HG02970 (cell line): ENCODE results near the gene SPTB.

Source experiments
- ATAC-seq: cut with Tn5 transposase; IDR thresholded peaks from one replicate; pipeline ENCODE4 v1.9.1; 2021; ENCODE audit warnings: mild to moderate bottlenecking, moderate library complexity, moderate number of reproducible peaks; ENCODE audit not compliant: unreplicated experiment, low FRiP score

SPTB gene

DNA sequence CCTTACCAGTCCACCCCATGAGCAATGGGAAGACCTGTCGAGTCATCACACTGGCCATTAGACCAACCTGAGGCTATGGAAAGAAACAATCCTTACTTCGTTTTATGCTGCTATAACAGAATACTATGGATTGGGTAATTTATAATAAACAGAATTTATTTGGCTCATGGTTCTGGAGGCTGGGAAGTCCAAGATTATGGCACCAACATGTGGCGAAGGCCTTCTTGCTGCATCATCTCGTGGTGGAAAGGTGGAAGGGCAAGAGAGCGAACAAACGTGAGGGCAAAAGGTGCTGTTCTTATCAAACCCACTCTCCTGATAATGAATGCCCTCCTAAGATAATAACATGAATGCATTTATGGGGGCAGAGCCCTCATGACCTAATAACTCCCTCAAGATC lies 9.6 kb upstream of the SPTB start:
- no peak for ATAC-seq

DNA sequence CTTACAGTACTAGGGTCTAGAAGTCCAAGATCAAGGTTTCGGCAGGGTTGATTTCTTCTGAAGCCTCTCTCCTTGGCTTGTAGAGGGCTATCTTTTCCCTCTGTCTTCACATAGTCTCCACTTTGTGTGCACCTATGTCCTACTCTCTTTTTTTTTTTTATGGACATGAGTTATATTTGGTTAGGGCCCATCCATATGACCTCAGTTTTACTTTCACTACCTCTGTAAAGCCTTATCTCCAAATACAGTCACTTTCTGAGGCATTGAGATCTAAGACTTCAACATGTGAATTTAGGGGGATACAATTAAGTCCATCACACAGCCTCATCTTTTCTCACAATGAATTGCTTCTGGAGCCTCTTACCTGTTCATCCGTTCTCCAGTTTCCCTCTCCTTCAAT lies 5.9 kb upstream of the SPTB start:
- no peak for ATAC-seq

DNA sequence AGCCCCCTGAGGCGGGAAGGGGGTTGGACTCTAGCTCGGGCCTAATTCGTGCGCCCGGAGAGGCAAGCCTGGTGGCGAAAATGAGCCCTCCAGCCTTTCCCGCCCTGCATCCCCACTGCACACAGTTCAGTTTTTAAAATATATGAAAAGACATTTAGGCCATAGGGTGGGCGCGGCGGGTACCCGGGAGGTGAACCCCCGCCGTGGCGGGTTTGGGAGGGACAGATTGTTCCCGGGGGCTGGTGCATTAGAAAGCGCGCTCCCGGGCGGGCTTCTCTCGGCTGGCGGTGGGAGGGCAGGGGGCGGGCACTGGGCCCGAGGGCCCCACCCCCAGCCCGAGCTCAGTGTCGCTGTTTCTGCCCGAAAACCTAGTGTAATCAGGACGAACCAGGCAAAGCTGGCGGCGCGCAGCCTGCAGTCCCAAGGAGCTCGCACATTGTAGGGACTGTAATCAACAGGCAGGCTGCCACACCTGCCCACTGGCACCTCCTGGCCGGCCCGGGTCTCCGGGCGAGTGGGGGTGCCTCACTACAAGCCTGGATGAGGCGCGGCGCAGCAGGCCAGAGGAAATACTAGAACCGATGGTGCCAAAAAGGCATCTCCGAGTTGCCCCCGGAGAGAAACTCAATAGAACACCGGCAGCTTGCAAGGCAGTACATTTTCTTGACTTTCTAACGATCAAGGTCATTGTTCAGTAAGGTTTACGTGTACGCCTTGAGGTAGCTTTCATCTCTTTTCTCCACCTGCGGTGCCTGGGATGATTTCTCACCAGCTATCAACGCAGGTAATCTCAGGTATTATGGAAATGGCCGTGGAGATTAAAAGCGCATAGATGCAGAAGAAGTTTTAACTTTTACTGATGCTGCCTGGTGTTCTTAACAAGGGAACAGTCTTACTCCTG lies 764 bp upstream of the SPTB start:
- no peak for ATAC-seq

DNA sequence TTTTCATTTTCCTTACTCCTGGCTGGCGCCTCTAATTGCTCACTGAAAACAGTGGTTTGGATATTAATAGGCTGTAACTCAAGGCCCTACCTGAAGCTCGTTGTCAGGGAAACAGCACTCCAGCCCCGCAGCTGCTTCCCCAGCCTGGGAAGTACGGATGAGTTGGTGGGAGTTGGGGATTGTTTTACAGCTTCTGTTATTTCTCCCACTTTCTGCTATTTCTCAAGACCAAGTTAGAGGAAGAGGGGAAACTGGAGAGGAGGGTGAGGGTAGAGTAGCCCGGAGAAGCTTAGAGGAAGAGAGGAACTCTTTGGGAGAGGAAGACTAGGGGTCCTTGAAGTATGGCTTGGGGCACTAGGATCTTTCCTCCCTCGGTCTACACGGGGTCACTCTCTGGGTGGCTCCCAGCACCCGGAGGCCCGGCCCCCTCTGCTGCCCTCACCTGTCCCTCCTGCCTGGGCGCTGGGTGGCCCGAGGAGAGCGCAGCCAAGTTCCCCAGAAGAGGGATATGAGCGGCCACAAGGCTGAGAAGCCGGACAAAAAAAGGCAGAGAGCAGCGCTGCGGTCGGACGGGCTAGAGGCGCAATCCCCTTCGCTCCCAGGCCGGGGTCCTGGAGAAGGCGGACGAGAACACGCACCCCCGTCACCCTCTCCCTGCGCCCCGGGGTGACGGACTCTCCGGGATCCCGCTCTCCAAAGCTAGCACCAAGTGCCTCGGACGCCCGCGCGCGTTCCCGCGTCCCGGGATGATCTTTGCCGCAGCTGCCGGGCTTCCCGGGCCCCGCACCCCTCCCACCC lies 671 bp downstream of the SPTB start:
- ATAC-seq, result no peak

DNA sequence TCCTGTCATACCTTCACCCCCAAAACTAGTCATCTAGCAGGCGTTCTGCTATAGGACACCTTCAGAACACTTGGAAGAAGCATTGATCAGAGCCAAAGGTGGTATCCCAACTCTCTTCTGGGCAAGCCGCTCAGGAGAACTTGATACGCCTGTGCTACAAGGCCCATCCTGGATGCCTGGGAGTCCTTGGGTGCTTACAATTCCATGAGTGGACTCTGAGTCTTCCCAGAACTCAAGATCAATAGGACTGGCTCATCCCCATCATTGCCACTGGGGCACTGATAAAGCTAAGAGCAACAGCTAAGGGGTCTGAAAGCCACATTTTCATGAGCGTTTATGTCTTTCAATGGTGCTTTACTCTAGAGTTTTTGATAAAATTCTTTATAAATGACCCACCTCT lies 1.9 kb downstream of the SPTB start:
- ATAC-seq, result no peak

DNA sequence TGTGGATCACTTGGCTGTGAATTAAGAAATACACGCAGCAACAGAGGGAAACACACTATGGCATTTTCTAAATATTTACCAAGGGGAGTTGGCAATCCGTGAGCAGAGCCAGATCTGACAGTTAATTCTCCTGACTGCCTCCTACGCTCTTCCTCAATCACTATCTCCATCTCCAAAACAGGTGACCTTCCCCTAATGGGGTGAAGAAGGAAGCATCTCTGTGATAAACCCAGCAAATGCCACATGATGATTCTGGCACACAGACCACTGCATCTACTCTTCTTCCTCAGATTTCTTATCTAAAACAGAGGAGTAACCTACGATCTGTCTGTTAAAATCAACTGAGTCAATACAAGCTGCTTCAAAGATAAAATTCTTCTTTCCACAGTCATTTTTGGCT lies 4.4 kb downstream of the SPTB start:
- ATAC-seq, result no peak

DNA sequence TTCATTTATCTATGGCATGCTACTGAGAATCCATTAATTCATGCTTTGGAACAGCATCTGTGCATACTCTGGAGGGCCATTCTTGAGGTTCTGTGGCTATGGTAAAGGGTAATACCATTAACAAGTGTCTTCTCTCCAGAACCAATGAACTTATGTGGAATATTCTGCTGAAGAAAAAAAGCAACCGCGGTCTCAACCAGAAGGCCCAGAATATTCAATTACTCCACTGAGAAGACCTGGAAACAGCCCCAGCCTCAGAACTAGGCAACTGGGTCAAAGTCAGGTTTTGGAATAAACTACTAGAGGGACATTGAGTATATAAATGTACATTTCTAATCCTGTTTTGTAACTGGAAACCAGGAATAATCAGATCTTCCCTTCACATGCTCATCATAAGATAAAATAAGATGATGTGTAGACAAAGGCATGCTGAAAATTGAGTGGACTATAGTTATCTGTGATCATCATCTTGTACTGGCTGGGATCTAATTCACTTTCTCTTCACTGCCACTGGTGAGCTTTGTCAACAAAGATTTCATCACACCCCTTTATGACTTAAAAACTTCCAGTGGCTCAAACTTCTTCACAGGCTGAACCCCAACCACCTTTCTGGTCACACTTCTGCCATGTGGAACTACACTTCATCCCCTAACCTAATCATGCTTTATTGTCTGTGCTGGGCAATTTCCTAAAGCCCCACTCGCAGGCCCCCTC lies 6.0 kb downstream of the SPTB start:
- ATAC-seq, result no peak

DNA sequence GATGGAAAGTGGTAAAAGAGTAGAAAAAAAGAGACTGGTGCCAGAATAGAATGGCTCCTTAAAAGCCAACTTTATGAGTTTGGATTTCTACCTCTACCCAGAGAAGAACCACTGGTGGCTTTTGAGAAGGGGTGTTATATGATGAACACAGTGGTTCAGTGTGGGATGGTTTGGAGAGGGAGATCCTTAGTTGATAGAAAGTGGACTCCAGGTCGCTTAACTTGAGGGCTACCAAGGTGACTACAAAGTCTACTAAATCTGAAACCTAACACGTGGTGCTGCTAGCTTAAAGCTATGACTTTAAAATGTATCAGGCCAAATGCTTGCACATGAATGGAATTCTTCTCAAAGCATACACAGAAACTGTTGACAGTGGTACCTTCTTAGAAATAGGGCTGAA lies 8.4 kb downstream of the SPTB start:
- ATAC-seq, result no peak

DNA sequence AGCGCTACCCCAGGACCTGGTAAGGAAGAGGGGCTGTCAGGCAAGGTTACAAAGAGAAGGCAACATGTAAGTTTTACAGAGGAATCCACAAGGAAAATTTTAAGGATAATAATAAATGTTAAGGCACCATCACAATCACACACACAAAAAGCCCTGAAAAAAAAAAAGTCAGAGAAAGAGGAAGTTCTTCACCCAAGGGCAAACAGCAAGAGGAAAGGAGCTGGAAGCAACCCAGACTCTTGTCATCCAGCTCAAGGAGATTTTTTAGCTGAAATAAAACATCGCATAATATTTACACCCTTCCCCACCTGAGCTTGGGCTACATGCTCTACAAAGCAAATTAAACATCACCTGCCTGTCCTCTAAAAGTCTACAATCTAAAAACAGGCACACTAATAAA lies 9.5 kb downstream of the SPTB start:
- no peak for ATAC-seq

DNA sequence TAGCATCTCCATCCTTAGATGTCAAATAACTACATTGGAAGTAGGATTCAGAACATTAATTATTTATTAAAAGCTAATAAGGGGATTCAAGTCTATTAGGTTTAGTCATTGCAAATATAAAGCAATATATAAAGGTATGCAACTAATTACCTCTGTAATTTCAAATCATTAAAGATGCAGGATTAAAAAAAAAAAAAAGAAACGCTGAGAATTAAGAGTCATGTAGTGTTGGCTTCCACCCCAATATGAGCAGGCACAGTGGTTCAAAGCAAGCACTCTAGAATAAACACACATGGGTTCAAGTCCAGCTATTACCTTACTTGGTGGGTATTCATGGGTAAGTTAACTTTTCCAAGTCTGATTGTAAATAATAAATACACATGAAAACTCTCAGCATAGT lies 10.9 kb downstream of the SPTB start:
- no peak for ATAC-seq

DNA sequence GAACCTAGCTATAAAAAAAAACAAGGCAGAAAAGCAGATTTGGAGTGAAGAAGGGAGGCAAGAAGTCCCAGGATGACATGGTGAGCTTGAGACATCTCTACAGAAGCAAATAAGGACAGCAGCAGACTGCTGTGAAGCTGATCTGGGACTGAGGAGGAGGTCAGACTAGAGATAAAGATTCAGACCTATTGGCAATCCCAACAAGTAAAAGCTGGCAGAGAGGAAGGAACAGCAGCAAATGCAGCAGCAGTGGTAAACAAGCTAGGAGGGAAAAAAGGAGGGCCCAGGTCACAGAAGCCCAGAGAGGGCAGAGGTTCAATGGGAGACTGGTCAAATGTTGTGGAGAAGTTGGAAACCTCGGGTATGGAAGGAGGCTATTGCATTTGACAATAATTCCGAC lies 11.3 kb downstream of the SPTB start:
- ATAC-seq, result no peak

DNA sequence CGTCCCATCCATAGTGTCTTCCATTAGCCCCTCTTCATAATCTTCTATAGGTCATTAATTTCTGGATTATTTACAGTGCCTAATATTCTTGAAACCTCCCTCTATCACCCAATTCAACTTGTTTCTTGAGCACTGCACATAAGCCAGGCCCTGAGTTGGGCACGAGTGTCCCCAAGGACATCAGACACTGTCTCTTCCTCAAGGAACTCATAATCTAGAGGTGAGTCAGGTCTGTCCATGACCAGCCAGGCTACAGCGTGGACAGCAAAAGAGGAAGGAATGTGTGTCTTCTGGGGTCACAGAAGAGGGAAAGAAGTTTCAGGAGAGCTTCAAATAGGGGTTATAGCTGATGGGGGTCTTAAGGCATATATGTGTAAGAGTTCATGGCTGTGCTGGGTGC lies 12.5 kb downstream of the SPTB start:
- no peak for ATAC-seq

DNA sequence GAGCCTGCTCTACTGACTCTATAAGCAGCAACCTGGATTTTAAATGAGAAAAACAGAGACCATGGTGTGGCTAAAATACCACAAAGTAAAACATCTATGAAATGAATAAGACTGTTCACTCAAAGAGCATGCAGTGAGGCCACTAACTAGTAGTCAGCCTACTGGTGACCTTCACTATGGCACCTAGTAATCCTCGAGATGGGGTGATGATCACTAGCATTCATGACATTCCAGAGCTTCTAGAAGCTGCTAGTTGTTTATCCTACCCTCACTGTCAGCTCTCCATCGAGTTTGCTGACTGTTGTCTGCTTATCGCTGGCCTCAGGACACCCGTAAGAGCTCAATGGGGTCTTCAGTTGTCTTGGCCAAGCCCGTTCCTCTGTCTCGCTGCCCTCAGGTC lies 13.7 kb downstream of the SPTB start:
- no peak for ATAC-seq

DNA sequence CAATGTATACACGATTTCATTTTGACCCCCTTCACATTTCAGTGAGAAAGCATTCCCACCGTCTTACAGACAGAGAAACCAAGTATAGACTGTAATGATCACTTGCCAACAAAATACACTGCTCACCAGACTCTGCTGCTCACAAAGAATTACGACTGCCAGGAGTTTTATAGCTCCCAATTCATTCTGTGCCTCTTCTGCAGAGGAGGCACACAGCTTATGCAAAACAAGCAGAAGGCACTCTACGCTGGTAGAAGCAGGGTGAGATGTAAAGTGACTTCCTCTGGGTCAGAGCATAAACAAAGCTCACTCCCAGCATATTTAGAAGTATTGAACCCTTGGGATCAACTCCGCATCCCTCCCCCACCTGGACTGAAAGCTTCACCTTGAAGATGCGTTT lies 14.6 kb downstream of the SPTB start:
- no peak for ATAC-seq

DNA sequence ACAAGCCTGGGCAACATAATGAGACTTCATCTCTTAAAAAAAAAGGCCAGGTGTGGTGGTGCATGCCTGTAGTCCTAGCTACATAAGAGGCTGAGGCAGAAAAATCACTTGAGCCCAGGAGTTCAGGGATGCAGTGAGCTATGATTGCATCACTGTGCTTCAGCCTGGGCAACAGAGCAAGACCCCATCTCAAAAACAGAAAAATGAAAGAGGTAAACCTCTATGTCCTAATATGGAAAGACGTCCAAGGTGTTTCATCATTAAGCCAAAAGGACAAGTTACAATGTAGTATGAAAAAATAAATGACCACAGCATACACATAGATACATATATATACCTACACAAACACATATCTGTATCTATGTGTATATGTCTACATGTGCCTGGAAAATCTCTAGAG lies 15.4 kb downstream of the SPTB start:
- ATAC-seq, result no peak

DNA sequence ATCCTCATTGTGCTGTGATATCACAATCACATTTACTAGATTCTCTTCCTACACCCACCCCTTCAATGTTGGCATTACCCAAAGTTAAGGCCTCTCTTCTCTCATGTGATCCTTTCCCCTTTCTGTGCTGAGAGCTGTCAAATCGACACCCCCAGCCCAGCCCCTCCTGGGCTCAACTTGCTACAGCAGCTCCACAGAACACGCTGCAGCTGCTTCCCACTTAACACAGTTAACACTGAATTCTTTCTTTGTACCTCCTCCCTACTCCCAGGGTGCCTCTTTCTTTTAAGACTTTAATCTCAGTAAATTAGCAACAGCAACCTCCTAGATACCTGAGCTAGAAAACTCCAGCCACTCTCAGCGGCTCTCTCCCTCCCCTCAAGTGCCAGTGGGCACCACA lies 17.8 kb downstream of the SPTB start:
- ATAC-seq, result no peak

DNA sequence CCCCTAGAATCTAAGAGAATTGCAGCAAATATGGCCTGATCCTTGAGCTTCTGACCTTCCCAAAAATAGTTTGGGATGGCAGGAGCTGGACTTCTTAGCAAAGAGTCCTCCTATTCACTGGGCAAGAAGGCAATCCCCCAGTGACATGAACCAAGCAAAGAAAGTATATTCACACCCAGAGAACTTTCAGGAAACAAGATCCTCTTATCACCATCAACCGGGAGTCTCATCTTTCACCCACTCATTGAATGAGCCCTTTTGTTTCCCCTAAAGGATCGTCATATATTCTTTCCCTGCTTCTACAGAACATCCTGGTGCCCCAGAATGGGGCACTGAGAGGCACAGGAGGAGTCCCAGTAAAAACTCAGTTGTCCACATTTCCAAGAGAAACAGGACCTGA lies 19.7 kb downstream of the SPTB start:
- no peak for ATAC-seq

DNA sequence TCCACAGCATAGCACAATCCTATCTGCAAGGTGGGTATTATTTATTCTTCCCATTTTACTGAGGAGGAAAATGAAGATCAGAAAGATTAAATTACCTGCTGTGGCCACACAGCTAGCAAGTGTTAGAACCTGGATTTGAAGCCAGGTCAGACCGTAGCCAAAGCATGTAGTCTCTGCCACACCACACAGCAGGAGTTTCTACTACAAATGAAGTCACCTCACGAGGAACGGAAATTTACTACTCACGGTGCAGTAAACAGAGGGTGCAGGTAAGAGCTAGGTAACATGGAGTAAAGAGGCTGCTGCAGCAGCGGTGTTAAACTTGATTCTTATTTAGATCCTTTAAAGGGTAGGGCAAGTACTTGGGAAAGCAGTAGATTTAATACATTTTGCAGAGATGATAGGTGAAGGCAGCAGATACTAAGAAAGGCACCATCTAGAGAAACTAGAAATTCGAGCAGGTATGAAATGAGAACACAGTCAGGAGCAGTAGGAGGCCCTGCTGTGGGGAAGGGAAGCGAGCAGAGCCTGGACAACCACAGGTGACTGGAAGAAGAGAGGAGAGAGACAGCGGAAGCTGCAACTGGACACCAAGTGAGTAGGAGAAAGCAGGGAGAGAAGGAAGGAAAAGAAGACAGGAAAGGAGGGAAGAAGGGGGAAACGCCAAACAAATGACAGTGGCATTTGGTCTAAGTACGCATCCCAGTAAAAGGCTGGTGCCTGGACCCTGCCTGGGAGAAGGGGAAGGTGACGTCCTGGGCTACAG lies 21.5 kb downstream of the SPTB start:
- ATAC-seq, result no peak

DNA sequence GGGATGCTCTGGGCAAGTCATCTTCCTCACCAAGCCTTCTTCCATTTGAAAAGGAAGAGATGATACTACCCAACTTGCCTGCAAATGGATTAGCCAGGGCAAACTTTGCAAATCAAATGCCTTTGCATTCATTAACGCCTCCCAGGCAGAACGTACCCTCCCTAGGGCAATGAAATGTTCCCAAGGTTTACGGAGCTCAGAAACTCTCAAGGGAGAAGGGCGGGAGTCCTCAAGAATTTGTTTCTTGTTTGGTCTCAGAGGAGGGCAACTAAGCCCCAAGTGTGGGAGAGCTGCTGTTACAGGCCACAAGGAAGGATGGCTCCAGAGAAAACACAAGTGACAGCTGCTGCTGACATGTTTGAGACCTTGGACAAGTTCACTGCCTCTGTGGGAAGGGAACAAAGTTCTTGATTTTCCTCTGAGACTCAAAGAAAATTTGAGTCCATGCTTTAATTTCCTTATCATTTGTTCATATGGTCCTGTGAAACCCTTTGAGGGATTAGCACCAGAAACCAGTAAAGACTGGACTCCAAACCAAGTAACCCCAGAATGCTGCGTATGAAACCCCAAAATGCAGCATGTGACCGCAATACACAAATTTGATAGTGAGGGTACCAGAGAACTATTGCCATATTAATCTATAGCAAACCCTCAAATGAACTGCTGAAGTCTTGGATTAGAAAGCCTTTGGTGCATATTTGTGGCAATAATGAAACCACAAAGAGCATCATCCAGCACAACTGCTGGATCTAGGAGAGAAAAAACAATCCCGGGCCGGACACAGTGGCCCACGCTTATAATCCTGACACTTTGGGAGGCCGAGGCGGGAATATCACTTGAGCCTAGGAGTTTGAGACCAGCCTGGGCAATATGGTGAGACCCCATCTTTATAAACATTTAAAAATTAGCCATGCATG lies 22.9 kb downstream of the SPTB start:
- ATAC-seq, result no peak
